ENCODE measurements around the gene ENOSF1. TPM values are rescaled to one million over a fixed set of nuclear protein-coding genes. Genes with fewer than 3 reads are reported as not detected.

ENOSF1 gene
- total and polyA plus RNA-seq, 2 of the 4 experiments (the other 2 are of a cell fraction): 12.2 to 12.6 TPM

DNA sequence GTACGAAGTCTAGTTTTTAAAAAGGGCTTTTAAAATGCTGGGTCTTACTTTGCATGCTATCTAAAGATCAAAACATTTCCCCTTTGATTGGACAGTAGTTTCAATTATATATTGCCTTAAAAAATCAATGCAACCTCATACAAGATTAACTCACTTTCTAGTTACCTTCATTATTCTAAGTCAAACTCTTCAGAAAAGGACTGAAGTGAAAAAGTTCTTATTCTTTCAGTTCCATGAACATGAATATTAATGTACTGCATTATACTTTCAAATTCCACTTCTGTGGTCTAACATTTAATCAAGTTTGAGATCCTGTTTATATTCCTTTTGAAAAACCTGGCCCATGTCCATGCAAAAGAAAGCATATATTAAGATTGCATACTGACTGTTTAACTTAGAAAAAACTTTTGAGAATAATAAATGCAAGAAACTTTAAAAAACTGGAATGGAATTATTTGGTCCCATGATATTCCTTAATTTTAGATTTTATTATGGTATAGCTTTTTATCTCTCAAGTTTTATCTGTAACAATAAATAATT lies 11.2 kb upstream of the ENOSF1 start:
- ChIA-PET CTCF (interaction anchor here (1.0 kb wide), 2 partner anchors 99 to 107 kb away, joined by 3 read pairs; no protein-coding TSS in a partner anchor), POLR2A (ENCODE audit: unreplicated experiment) (no interaction called here)
- Histone ChIP-seq H3K4me1 (ENCODE audit: control insufficient read depth, insufficient read depth, low read length) (no peaks in the 10 kb centered on the region), H3K36me3 (ENCODE audit: control insufficient read depth, insufficient read depth, low read length) (0 out of 2 replicates have a peak, but pooled peaks cover 2% of the 10 kb centered on the region), H2BK20ac (ENCODE audit: low read depth, low read length) (no peak overlapping the region), H3K4me3 (ENCODE audit: insufficient read depth, low read depth, low read length) (no peak overlapping the region), H3K9me3 (ENCODE audit: control insufficient read depth, insufficient read depth, low read length) (no peaks in the 10 kb centered on the region), H3K9me1 (ENCODE audit: insufficient read depth, low read length) (no peaks in the 10 kb centered on the region), H3K4ac (ENCODE audit: low read depth, low read length) (no peak overlapping the region), H3K27ac (ENCODE audit: insufficient read depth, low read length) (no peak overlapping the region), H3K9ac (ENCODE audit: low read depth, low read length) (no peak overlapping the region), H3K79me1 (ENCODE audit: low read depth in 1 of 2, low read length in 2 of 2) (no peaks in the 10 kb centered on the region), H4K5ac (ENCODE audit: low read depth, low read length) (no peak overlapping the region), H2BK15ac (ENCODE audit: low read depth, low read length) (no peak overlapping the region), H4K91ac (ENCODE audit: insufficient read depth, low read depth, low read length) (no peak overlapping the region), H2AK9ac (replicated peaks; ENCODE audit: low read depth, low read length, poor library complexity) (no peak overlapping the region), H2BK120ac (ENCODE audit: low read depth, low read length) (no peak overlapping the region), H3K27me3 (ENCODE audit: control insufficient read depth, insufficient read depth, low read length) (no peaks in the 10 kb centered on the region), H2BK5ac (ENCODE audit: low read depth, low read length, poor library complexity, severe bottlenecking) (no peak overlapping the region), H3K56ac (ENCODE audit: extremely low read depth, insufficient read depth, low read length) (no peak overlapping the region), H2AK5ac (ENCODE audit: low read depth, low read length) (no peak overlapping the region), H3K18ac (ENCODE audit: low read depth, low read length) (no peak overlapping the region), H4K8ac (ENCODE audit: low read depth in 2 of 2, low read length in 2 of 2) (no peak overlapping the region), H3K4me2 (ENCODE audit: low read depth, low read length) (no peak overlapping the region), H3K14ac (replicated peaks; ENCODE audit: low read depth, low read length) (no peak overlapping the region), H4K20me1 (ENCODE audit: insufficient read depth, low read length) (no peaks in the 10 kb centered on the region), H3K23ac (ENCODE audit: low read depth, low read length) (no peak overlapping the region), H2AFZ (replicated peaks; ENCODE audit: low read length, poor library complexity) (no peak overlapping the region)
- WGBS, 2 experiments (ENCODE audit: extremely low coverage in 2 of 2, insufficient read length in 1 of 2): no CpG with 5 or more reads among the region's 1 CpG
- dilution Hi-C loops (cut with HindIII; ENCODE audit: low sequenced_read_pairs, unreplicated experiment): no loop called here
- no peak for ATAC-seq (ENCODE audit: low read depth)
- no peak for TF ChIP-seq MXI1 (IDR thresholded peaks at IDR 0.05; ENCODE audit: borderline replicate concordance, low read depth, low read length)
- no peak for TF ChIP-seq NFE2L2 (IDR thresholded peaks at IDR 0.05; ENCODE audit: low read depth, low read length)
- TF ChIP-seq, protein P1, sequence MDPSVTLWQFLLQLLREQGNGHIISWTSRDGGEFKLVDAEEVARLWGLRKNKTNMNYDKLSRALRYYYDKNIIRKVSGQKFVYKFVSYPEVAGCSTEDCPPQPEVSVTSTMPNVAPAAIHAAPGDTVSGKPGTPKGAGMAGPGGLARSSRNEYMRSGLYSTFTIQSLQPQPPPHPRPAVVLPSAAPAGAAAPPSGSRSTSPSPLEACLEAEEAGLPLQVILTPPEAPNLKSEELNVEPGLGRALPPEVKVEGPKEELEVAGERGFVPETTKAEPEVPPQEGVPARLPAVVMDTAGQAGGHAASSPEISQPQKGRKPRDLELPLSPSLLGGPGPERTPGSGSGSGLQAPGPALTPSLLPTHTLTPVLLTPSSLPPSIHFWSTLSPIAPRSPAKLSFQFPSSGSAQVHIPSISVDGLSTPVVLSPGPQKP (IDR thresholded peaks at IDR 0.05; ENCODE audit: borderline replicate concordance, low read depth, low read length): no peak
- no peak for TF ChIP-seq RCOR1 (IDR thresholded peaks at IDR 0.05; ENCODE audit: insufficient replicate concordance, low read length)
- no peak for TF ChIP-seq RAD21 (IDR thresholded peaks at IDR 0.05; ENCODE audit: low read length)
- TF ChIP-seq BHLHE40 (IDR thresholded peaks at IDR 0.05; ENCODE audit: low read depth, low read length): no peak
- TF ChIP-seq CHD1 (IDR thresholded peaks at IDR 0.05; ENCODE audit: low read depth, low read length): no peak
- no peak for TF ChIP-seq MAZ (IDR thresholded peaks at IDR 0.05; ENCODE audit: borderline replicate concordance, low read depth, low read length)
- TF ChIP-seq POLR2A (IDR thresholded peaks at IDR 0.05; ENCODE audit: low read depth, low read length): no peak
- no peak for TF ChIP-seq MAFK (IDR thresholded peaks at IDR 0.05; ENCODE audit: low read depth, low read length)
- TF ChIP-seq FOS (IDR thresholded peaks at IDR 0.05; ENCODE audit: low read depth, low read length): no peak
- intact Hi-C loops (cut with micrococcal nuclease): no loop called here
- no peak for DNase-seq
- BruUV-seq (replicated peaks): TSS peak; percentile 82
- in situ Hi-C loops (cut with MboI; ENCODE audit: low sequenced_read_pairs): no loop called here
